ENCODE results near the gene IER5L.

Gene IER5L

DNA sequence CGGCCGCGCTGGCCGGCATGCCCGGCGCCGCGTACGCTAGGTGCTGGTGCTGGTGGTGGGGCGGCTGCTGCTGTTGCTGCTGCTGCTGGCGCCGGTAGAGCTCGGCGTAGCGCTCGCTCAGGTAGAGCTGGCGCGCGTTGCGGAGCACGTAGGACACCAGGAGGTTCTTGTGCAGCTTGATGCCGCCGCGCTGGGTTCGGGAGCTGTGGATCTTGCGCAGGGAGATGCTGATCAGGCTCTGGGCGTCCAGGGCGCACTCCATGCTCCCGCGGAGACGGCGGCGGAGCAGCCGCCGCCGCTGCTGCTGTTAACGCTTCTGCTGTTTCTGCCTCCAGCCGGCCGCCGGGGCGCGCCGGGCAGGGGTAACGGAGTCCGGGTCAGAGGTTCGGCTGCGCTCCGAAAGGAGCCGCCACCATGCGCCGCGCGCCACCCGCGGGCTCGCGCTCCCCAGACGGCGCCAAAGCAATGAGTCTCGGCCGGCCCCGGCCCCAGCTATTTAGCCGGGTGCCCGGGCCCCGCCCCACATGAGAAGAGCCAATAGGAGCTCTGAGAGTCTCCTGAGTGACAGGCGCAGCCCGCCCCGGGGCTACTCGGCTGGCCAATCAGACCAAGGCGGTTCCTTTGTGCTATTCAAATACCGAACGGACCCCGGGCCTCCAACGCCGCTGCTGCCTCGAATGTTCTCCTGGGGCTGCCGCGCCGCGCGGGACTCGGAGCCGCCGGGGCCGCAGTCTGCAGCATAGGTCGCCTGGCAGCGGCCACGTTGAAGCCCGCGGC is at the start of gene IER5L:
Gene IER5L, minus strand, starts transcription at position 471 of the 777 bp plus-strand sequence. Its CDS starts 209 bp downstream, at position 262.
- DNase-seq: no peak

GRCh38 chr9:129227843-129228189 is 49.8 kb upstream of the IER5L start:
- DNase-seq: no peak

DNA sequence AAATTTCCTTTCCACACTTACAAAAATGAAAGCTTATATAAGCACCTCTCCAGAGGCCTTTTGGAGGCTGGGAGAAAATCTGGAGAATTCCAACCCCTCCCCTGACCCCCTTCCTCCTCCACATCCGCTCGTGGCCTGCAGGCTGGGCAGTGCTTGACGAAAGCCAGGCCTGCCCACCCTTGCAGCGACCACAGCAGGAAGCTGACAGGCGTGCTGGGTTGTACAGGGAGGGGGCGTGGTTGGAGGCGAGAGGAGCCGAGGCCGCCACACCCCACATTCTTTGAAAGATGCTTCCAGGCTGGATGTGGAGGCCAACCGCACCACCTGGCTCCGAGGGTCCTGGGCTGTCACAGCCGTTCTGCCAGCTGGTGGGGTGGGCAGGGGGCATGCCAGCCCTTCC is 47.8 kb upstream of the IER5L start:
- DNase-seq: no peak

DNA sequence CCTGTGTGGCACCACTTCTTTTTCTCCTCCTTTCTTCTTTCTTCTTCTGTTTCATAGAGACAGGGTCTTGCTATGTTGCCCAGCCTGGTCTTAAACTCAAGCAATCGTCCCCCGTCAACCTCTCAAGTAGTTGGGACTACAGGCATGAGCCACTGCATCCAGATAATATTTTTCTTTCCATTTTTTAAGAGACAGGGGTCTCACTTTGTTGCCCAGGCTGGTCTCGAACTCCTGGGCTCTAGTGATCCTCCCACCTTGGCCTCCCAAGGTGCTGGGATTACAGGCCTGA is 47.4 kb upstream of the IER5L start:
- no peak for DNase-seq

GRCh38 chr9:129224618-129225489 is 46.8 kb upstream of the IER5L start:
- DNase-seq: no peak

DNA sequence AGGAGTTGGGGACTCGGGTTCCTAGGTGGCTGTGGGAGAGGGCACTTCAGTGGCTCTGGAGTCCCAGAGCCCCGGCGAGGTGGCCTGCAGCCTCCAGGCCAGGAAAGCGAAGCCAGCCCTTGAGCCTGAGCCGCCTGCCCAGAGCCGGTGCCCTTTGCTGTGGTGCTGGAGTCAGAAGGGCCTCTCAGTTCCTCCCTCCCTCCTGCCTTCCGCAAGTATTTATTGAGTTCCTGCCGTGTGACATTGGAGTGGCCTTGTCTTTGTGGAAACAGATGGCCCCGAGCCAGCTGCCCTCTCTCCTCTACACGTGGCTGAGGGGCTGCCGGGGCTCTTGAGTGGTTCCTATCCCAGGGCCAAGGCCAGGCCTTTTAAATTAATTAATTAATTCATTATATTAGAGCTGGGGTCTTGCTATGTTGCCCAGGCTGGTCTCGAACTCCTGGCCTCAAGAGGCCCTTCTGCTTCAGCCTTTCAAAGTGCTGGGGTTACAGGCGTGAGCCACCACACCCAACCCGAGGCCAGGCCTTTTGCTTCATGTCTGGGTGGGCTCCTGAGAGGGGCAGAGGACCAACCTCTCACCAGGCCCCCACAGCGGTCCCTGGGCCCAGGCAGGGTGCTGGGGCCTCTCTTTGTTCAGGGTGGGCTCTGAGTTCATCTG is 45.6 kb upstream of the IER5L start:
- DNase-seq: no peak

DNA sequence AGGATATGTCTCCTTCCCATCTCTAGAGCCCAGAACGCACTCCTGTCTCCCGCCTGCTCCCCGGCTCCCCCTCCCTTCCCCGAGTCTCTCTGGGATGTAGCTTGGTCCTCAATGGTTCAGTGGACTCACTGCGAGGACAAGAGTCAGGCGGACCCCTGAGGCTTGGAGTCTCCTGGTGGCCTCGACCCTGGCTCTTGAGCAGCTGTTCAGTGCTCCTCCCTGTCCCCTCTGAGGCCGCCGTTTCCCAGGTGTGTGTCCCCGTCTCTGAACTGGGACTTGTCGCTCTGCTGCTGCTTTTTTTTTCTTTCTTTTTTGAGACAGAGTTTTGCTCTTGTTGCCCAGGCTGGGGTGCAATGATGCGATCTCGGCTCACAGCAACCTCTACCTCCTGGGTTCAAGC is 44.8 kb upstream of the IER5L start:
- no peak for DNase-seq

DNA sequence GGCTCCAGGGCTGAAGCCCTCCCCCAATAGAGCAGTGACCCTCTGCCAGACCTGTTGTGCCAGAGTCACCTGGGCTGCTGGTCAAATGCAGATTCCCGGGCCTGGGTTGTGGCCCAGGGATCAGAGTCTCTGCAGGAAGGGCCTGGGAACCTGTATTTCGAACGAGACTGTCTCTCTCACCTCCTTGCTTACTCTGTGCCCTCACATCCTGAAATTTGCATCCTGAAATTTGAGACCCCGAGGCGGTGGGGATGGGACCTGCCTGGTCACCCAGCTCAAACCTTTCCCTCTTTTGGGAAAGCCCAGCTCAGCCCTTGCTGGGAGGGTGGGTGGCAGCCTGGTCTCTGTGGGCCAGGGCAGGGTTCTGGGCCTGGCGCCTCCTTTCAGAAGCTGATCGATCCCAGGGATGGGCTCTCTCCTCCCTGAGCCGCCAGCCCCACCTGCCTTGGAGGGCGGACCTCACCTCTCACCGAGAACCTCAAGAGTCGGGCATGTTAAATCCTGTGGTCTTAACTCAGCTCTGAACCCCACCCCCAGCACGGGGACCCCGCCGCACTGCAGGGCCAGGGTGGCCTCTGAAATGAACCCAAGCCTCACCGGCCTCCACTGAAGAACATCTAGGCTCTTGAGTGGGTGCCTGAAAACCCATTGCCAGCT is 44.0 kb upstream of the IER5L start:
- no peak for DNase-seq

DNA sequence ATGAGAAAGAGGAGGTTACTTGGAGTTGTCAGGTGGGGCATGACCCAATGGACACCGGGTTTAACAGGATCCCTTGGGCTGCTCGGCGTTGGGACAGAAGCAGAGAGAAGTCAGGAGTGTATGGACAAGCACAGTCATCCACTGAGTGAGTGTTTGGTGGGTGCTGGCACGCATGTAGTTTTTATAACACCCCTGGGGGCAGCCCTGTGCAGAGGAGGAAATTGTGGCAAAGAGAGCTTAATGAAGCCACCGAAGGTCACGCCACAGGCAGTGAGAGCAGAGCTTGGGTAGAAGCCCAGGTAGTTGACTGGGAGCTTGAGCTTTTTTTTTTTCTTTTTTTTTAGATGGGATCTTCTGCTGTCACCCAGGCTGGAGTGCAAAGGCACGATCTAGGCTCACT is 43.2 kb upstream of the IER5L start:
- no peak for DNase-seq

DNA sequence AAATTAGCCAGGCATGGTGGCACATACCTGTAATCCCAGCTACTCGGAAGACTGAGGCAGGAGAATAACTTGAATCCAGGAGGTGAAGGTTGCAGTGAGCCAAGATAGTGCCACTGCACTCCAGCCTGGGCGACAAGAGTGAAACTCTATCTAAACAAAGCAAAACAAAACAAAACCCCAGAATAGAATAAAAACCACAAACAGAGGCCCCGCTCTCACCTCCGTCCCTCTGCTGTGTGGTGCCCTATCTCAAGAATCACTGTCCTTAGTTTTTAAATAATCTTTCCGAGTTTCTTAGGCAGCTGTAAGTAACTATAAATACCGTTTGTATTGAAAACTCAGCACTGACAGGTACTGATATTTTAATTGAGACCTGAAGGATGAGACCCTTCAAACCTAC is 42.7 kb upstream of the IER5L start:
- DNase-seq: no peak

GRCh38 chr9:129218918-129219317 is 40.9 kb upstream of the IER5L start:
- no peak for DNase-seq

GRCh38 chr9:129218272-129218625 is 40.2 kb upstream of the IER5L start:
- DNase-seq: no peak

- DNase-seq: no peak
Observed at GRCh38 chr9:129213551-129213950, 35.5 kb upstream of the IER5L start.

DNA sequence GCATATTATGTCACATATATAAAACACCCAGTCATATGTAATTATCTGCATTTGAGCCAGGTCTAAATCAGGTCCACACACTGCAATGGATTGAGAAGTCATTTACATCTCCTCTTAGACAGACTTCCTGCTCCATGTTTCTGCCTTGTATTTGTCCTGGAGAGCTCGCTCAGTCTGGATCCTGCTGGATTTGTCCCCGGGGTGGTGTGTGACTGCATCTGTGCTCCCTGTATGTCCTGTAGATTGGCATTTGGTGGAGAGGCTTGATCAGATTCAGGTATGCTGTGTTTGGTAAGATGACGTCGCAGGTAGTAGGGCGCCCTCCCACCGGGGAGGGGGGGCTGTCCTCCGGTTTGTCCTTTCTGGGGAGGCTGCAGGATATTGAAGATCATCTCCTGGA is 33.6 kb upstream of the IER5L start:
- DNase-seq: no peak

DNA sequence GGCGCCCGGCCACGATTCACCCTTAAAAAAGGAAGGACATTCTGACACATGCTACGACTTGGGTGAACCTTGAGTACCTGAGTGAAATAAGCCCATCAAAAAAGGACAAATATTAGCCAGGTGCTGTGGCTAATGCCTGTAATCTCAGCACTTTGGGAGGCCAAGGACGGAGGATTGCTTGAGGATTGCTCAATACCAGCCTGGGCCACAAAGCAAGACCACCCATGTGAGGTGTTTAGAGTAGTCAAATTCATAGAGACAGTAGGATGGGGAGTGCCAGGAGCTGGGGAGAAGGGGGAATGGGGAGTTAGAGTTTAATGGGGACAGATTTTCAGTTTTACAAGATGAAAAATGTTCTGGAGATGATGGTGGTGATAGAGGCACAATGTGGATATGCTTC is 32.1 kb upstream of the IER5L start:
- no peak for DNase-seq

- DNase-seq: no peak
Observed at GRCh38 chr9:129209580-129209979, 31.5 kb upstream of the IER5L start.

DNA sequence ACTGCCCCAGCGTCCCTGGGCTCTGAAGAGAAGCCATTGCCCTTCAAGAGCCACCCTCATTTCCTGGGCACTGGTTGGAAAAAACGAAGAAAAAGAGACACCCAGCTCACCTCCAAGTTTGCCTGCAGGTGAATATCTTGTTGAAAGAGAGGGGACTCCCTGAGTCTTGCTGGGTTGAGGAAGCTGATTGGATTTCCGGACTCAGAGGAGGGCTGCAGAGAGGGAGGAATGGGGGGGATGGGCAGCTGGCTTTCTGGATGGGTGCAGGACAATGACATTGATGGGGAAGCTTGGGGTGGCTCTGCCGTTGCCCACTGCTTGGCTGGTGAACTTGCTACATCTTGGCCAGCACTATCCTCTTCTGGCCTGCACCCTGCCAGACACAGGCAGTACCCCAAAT is 31.0 kb upstream of the IER5L start:
- DNase-seq: no peak

DNA sequence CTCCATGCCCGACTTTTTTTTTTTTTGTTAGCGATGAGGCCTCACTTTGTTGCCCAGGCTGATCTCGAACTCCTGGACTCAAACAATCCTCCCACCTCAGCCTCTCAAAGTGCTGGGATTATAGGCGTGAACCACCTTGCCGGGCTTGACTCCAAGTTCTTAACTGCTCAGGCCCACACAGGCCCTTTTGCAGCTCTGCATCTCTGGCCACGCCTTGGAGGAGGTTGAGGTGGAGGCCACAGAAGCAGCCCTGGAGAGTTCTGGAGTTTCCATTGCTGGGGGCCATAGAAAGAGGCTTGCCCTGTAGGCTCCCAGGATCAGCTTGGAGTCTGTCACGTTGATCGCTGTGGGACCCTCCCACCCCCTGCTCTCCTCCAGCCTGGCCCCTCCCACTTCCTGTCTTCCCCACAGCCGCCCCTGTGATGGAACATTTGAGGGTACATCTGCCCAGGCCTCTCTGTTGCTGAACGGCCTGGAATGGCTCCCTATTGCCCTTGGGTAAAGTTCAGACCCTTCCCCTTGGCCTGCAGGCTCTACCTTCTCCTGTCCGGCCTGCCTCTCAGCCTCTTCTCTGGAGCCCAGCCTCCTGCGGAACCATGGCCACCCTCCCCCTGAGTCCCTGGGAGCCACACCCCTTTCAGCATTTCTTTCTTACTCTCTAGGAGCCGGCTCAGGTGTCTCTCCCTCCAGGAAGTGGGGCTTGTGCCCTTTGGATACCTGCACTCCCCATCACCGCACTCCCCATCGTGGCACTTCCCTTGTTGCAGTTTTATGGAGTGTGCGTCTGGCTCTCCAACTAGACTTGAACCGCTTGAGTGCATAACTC is 30.4 kb upstream of the IER5L start:
- DNase-seq: no peak

GRCh38 chr9:129206905-129207304 is 28.8 kb upstream of the IER5L start:
- DNase-seq: no peak

DNA sequence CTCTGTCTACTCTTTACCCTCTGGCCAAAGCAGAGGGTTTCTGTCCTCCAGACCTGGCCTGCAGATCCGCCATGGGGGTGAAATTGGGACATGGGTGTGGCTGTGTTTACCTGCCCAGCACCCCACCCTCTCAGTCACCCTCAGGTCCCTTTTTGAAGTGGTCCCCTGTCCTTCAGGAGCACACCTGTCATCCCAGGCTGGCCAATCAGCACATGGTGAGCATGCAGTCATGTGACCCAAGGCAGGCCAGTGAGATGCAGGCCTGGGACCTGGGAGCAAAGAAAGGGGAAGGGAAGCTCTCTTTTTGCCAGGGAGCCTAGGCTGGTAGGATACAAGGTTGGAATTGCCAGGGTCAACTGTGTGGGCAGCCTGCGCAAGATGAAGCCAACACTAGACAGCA is 28.3 kb upstream of the IER5L start:
- no peak for DNase-seq

DNA sequence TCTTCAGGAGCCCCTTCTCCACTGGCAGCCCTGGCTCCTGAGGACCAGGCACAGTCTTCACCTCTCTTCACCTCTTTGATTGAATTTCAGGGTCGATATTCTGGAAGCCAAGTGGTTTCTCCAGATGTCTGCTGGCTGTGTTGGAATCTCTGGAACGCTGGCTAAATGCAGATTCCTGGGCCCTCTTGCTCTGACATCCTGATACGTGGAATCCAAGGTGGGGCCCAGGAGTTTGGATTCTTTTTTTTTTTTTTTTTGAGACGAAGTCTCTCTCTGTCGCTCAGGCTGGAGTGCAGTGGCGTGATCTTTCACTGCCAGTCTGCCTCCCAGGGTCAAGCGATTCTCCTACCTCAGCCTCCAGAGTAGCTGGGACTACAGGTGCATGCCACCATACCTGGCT is 26.8 kb upstream of the IER5L start:
- no peak for DNase-seq

DNA sequence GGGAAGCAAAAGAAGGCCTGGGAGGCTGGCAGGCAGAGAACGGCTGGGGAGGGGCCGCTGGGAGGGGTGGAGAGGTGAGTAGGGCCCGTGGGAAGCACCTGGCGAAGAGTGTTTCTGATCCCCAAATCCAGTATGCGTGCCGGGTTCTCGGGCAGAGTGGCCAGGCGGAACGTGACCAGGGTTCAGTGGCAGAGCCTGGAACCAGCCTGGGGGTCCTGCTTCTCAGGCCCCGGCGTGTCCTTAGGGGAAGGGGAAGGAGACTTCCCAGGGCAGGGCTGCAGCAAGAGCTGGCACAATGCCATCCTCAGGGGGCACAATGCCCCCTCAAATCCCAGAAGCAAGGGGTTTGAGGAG is 25.5 kb upstream of the IER5L start:
- no peak for DNase-seq

Data from cortex of kidney (tissue), 1 donor.